ENCODE data around the gene SH3PXD2A. TPM values are rescaled to one million over a fixed set of nuclear protein-coding genes. Genes with fewer than 3 reads are reported as not detected.

Gene SH3PXD2A
- total RNA-seq, 4 donors from 2014 or later, result 128 to 154 (median 136) TPM

DNA sequence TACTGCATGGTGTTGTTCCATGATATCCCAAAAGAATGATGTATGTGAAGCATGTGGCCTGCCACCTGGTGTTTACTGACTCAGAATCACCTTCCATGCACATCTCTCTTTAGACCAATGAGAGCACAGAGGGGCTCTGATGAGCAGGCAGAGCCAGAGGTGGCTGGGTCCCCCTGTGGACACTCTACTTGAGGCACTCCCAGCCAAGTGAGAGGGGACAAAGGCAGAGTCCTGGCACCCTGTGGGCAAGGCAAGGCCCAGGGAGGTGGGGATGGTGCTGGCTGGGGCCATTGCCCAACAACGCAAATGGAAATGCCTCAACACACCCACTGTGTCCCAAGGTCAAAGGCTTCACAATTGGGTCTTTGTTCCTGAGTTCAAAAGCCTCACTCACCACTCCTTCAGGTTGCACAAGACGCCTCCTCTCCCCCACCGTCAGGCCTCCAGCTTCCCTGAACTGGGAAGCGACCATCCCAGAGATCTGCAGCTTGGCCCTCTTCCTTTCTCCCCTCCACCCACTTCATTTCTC lies 197.3 kb downstream of the SH3PXD2A start:
- H3K4me1 ChIP-seq, result peaks cover 0 to 69% (median 36%) of the 10 kb centered on the region in 4 donors
- H3K27me3 ChIP-seq, result no peaks in the 10 kb centered on the region
- TF ChIP-seq POLR2A (IDR thresholded peaks at IDR 0.05) (no peak), EP300 (IDR thresholded peaks at IDR 0.05) (peak in 1 of 2 donors; percentile 72)
- TF ChIP-seq, protein P1, sequence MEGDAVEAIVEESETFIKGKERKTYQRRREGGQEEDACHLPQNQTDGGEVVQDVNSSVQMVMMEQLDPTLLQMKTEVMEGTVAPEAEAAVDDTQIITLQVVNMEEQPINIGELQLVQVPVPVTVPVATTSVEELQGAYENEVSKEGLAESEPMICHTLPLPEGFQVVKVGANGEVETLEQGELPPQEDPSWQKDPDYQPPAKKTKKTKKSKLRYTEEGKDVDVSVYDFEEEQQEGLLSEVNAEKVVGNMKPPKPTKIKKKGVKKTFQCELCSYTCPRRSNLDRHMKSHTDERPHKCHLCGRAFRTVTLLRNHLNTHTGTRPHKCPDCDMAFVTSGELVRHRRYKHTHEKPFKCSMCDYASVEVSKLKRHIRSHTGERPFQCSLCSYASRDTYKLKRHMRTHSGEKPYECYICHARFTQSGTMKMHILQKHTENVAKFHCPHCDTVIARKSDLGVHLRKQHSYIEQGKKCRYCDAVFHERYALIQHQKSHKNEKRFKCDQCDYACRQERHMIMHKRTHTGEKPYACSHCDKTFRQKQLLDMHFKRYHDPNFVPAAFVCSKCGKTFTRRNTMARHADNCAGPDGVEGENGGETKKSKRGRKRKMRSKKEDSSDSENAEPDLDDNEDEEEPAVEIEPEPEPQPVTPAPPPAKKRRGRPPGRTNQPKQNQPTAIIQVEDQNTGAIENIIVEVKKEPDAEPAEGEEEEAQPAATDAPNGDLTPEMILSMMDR (IDR thresholded peaks at IDR 0.05), result no peak
- H3K27ac ChIP-seq, result peak overlapping the region; percentile 66 to 99 (median 96)
- WGBS, 2 donors, result 50 to 54% methylated on average over 4 of the region's 4 CpGs
- DNase-seq (ENCODE audit: low spot score in 2 of 2), result no peak
- peaks cover 0 to 27% (median 0%) of the 10 kb centered on the region in 3 donors for H3K36me3 ChIP-seq
- H3K9me3 ChIP-seq, result peaks cover 0 to 9% (median 0%) of the 10 kb centered on the region in 4 donors
- peak overlapping the region in 1 of 4 donors; percentile 77 for H3K4me3 ChIP-seq

DNA sequence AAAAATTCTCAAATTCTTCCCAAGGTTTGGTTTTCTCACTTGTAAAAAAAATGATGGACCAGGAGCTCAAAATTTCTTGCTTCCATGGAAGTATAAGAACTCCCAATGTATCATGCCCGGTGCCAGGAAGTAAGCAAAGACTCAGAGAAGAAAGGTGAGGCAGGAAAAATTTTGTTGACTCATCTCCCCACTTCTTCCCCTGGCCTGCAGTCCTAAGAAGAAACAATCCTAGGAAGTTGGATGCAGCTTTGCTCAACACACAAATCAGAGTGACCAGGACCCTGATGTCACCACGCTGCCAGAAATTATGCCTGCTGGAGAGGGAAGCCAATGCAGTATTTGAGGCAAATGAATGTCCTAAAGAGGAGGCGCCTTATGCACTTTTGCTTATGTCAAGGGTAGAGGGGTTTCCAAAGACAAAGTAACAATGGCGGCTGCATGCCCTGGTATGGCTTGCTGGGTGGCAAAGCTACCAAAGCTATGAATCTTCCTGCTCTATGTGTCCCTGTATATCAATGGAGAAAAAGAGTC lies 198.2 kb downstream of the SH3PXD2A start:
- peaks cover 0 to 27% (median 0%) of the 10 kb centered on the region in 3 donors for H3K36me3 ChIP-seq
- H3K9me3 ChIP-seq, result peaks cover 0 to 9% (median 0%) of the 10 kb centered on the region in 4 donors
- no peak for DNase-seq (ENCODE audit: low spot score in 2 of 2)
- peaks cover 0 to 72% (median 39%) of the 10 kb centered on the region in 4 donors for H3K4me1 ChIP-seq
- H3K4me3 ChIP-seq, result no peak overlapping the region
- peak overlapping the region; percentile 29 to 99 (median 82) for H3K27ac ChIP-seq
- WGBS, 2 donors, result 89 to 96% methylated on average over 4 of the region's 4 CpGs
- TF ChIP-seq POLR2A (IDR thresholded peaks at IDR 0.05), result no peak
- TF ChIP-seq, protein P1 (IDR thresholded peaks at IDR 0.05), result no peak
- no peak for TF ChIP-seq EP300 (IDR thresholded peaks at IDR 0.05)
- no peaks in the 10 kb centered on the region for H3K27me3 ChIP-seq

DNA sequence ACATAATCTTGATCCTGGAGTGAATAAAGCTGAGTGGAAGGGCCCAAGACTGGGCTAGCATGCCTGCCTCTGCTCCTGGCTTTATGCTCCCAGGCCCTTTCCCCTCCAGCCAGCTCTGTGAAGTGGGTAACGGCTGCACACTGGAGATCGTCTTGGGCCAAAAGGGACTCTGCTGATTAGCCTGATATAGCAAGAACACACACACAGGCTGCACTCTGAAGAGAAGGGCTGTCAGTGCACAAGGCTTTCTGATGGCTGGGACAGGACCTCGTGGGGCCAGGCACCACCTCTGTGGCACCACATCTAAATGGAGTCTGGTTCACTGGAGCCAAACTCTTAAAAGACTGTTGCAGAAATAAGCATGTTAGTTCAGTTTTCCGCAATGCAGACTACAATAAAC lies 200.5 kb downstream of the SH3PXD2A start:
- TF ChIP-seq, protein P1 (IDR thresholded peaks at IDR 0.05), result no peak
- TF ChIP-seq POLR2A (IDR thresholded peaks at IDR 0.05) (no peak), EP300 (IDR thresholded peaks at IDR 0.05) (no peak)
- no peaks in the 10 kb centered on the region for H3K27me3 ChIP-seq
- peaks cover 0 to 9% (median 0%) of the 10 kb centered on the region in 4 donors for H3K9me3 ChIP-seq
- H3K27ac ChIP-seq, result peak overlapping the region in 3 of 4 donors; percentile 22 to 90 (median 87)
- 57 to 58% methylated on average over 4 of the region's 4 CpGs for WGBS, 2 donors
- peaks cover 0 to 80% (median 58%) of the 10 kb centered on the region in 4 donors for H3K4me1 ChIP-seq
- DNase-seq (ENCODE audit: low spot score in 2 of 2), result no peak
- no peak overlapping the region for H3K4me3 ChIP-seq
- H3K36me3 ChIP-seq, result peaks cover 0 to 27% (median 0%) of the 10 kb centered on the region in 3 donors

DNA sequence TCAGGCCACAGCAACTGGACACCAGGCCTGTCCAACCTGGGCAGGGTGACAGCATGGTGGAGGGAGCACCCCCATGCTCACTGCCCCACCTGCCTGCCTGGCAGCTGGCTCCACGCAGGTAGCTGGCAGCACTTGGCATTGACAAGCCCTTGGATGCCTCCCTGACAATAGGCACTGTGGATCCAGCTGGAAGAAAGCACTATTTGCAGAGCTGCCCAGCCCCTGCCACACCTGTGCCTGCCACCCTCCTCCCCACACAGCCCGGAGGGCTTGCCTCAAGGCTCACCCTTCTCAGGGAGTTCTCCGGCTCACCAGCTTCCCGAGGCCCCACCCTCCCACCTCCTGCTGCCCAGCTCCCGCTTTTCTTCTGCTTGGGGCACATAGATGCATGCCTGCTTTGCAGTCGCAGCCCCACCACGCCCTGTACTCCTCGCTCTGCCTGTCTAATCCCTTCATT lies 201.8 kb downstream of the SH3PXD2A start:
- Histone ChIP-seq H3K27me3 (no peaks in the 10 kb centered on the region), H3K36me3 (peaks cover 0 to 19% (median 0%) of the 10 kb centered on the region in 3 donors), H3K4me3 (no peak overlapping the region), H3K27ac (peak overlapping the region; percentile 44 to 90 (median 79)), H3K9me3 (peaks cover 0 to 9% (median 0%) of the 10 kb centered on the region in 4 donors), H3K4me1 (peaks cover 1 to 81% (median 59%) of the 10 kb centered on the region in 4 donors)
- no peak for DNase-seq (ENCODE audit: low spot score in 2 of 2)
- 59 to 60% methylated on average over 7 to 8 of the region's 8 CpGs for WGBS, 2 donors
- TF ChIP-seq EP300 (IDR thresholded peaks at IDR 0.05) (no peak), POLR2A (IDR thresholded peaks at IDR 0.05) (no peak)
- TF ChIP-seq, protein P1 (IDR thresholded peaks at IDR 0.05), result no peak
